GM19463 (cell line): ENCODE data around the gene ULK3.

Source experiments
- ATAC-seq: cut with Tn5 transposase; IDR thresholded peaks from one replicate; pipeline ENCODE4 v1.9.1; 2021; ENCODE audit warnings: mild to moderate bottlenecking, moderate library complexity; ENCODE audit not compliant: unreplicated experiment

The ULK3 gene

DNA sequence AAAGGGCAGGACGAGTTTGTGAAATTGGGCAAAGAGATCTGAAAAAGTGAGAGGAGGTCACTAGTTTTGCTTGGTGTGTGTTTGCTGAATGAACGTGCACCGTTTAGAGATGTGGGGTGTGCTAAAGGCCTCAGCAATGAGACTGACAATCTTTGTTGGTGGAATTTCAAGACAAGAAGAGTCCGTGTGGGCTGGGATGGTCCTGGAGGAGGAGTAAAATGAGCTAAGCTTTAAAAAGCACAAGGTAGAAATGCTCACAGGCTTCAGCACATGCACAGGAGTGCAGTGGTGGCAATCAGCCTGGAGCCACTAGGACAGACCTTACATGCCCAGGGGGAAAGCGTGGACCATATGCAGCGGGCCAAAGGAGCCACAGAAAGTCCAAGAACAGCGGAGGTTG, 18.0 kb downstream of the ULK3 start:
- no peak for ATAC-seq

DNA sequence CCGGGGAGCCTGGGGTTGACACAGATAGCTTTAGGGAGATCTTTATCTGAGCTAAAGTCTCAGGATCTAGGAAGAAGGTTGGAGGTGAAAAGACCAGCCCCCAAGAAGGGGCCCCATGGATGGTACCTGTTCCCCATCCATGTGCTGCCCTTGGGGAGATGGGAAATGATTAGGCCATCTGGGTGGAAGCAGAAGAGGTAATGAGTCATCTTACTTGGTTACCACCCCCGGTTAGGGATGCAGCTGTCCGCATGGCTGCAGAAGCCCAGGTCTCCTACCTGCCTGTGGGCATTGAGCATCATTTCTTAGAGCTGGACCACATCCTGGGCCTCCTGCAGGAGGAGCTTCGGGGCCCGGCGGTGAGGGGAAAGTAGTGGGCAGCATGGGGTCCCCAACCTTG, 19.6 kb downstream of the ULK3 start:
- ATAC-seq = no peak

DNA sequence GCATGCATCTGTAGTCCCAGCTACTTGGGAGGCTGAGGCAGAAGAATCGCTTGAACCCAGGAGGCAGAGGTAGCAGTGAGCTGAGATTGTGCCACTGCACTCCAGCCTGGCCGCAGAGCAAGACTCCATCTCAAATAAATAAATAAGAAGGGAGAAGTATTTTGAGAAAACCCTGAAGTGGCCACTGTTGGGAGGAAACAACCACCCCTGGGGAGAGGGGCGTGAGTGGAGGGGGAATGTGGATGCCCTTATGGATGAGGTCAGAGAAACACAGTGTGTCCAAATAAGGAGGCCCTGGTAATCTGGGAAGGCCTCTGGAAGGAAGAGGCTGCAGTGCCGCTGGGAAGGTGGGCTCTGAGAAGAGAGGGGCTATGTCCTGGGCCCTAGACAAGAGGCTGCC, 20.7 kb downstream of the ULK3 start:
- ATAC-seq = no peak

DNA sequence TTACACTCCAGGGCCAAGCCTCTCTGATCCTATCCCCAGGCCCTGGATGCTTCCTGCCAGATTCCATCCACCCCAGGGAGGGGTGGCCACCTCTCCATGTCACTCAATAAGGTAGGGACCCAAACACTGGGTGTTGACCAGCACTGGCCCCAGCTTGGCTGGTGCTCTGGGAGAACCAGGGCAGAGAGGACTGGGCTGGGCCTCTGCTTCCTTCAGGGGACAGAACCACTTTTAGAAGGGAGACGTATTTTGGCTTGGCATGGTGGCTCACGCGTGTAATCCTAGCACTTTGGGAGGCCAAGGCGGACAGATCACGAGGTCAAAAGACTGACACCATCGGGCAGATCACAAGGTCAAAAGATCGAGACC, 21.2 kb downstream of the ULK3 start:
- no peak for ATAC-seq

DNA sequence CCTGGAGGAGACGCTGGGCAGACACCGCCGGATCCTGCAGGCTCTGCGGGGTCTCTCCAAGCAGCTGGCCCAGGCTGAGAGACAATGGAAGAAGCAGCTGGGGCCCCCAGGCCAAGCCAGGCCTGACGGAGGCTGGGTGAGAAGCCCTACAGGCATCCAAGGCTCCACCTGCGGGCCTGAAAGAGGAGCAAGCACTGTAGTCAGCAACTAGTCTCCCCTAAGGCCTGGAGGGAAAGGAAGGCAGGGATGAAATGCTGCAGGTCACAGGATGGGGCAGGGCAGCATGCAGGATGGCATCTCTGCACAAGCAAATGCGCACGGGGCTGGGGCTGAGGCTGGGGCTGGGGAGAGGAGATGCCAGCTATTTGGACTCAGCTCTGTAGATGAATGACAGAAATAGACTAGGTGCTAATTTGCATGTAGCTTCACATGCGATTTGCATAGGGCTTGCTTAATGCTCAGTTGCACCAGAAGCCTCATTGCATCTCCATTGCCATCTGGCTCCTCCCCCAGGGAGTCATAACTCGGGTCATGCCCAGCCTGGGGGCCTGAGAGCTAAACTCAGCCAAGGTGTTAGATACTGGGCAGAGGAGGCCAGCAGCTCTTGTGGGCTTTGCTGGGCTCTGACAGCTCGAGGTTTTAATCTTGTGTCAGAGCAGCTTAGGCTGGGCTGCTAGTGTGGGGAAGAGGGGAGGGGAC, 21.7 kb downstream of the ULK3 start:
- peak; percentile 85 for ATAC-seq

DNA sequence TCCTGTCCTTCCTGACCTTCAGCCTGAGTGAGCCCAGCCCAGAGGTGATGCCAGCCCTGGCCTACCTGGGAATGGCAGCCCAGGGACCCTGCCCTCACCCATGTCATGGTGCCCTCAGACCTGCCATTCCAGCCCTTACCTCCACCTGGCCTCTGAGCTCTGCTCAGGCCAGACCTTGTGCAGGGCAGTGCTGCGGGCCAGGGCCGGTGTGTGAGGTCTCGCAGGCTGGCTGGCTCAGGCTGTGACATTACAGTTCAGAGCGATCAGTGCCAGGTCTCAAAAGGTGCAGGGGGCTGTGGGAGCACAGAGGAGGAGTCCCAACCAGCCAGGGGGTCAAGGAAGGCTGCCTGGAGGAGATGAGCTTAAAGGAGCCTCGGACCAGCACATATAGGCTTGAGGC, 22.9 kb downstream of the ULK3 start:
- no peak for ATAC-seq

DNA sequence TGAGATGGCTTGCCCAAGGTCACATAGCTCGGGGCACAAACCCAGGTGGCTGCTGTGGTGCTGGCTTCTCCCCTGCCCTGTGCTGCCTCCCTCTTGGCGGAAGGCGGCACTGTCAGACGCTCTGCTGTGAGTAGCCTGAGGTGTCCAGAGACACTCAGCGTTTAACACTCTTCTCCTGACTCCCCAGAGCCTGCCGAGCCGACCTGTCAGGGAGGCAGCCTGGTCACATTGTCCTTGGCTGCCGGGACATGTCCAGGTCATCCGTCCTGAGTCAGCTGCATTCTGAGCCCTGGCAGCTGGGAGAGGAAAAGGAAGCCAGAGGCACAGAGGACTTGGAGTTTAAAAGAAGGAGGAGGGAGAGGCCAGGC, 25.6 kb downstream of the ULK3 start:
- no peak for ATAC-seq

DNA sequence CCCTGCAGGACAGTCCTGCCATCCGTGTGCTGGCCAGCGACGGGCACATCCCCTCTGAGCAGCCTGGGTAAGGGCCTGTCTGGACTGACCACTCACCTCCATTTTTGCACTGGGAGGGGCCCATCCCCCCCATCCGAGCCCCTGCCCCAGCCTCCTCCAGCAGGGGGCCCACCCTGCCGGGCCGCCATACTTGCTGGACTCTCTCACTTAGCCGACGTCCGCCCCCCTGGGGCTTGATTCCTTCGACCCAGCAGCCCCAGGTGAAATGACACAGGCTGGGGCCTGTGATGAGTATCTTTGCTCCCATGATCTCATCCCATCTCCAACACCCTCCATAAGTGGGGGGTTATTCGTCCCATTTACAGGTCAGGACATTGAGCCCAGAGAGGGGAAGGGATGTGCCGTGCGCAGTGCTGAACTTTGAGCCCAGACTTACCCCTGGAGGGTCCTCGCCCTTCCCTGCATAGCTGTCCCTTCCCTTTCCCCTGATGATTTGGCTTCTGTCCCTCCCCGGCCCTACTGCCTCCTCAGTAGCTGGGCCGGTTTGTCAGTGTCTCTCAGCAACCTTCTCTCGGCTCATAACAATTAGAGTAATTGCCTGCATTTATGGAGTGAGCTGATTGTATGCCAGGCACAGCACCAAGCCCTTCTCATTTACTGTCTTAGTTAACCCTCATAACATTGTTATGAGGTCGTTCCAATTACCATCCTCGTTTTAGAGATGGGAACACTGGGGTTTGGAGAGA, 26.2 kb downstream of the ULK3 start:
- ATAC-seq = no peak

DNA sequence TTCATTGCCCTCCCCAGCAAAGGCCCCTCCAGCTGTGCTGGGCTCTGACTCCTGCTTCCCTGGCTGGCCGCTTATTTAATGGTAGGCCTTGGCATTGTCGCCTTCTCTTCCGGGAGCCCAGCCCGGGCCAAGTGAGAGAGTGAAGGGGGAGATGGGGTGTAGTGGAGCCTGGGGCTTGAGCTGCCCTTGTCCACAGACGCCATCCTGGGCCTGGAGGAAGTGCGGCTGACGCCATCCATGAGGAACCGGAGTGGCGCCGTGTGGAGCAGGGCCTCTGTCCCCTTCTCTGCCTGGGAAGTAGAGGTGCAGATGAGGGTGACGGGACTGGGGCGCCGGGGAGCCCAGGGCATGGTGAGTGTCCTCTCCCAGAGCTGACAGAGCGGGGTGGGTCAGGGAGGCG, 27.0 kb downstream of the ULK3 start:
- no peak for ATAC-seq

DNA sequence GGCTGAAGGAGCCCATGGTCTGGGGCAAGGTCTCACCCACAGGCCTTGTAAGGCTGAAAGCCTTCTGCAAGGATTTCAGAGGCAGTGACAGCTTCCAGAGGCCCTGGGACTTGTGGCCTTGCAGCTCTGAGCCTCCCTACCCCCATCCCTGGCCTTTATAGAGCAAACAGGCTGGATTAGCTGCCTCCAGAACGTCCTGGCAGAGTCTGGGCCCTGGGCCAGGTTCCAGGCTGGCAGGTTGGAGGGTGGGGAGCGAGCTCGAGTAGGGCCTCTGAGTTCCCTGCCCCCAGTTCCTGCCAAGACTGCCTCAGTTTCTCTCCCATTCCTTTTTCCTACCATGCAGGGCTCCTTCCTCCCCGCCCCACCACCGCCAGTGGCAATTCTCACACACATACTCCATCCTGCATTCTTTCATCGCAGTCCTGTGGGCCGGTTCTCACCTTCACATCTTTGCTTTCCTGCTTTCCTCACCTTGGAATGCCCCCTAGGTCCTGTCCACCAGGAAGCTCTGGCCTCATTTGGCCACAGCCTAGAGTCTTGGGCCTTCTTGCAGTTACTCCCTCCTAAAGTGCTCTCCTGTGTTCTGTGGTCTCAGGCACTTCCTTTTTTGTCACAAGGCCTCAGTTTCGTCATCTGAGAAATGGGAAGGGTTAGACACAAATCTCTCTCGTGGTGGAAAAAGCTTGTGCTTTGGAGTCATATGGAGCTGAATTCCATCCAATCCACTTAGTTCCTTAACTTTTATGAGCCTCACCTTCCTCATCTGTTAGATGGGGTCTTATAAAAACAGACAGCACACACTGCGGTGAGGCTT, 27.6 kb downstream of the ULK3 start:
- no peak for ATAC-seq

DNA sequence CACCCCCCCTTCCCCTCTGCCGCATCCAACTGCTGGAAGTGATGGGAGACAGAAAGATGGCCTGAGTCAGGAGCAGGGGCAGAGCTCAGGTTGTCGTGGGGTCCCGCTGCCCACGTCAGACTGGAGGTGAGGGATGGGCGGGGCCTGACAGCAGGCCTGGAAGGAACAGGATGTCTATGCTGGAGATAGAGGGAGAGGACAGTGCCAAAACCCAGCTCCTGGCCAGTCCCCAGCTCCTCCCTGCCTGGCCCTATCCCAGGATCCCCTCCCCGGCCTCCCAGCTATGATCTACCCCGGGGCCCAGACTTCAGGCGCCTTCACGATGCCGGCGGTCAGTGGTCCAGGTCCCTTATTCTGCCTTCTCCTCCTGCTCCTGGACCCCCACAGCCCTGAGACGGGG, 30.4 kb downstream of the ULK3 start, which contains the start of gene LMAN1L:
TSS of gene LMAN1L (plus strand) at position 303 of the 400 bp plus-strand sequence. CDS start at position 323, 20 bp downstream.
- ATAC-seq = no peak

DNA sequence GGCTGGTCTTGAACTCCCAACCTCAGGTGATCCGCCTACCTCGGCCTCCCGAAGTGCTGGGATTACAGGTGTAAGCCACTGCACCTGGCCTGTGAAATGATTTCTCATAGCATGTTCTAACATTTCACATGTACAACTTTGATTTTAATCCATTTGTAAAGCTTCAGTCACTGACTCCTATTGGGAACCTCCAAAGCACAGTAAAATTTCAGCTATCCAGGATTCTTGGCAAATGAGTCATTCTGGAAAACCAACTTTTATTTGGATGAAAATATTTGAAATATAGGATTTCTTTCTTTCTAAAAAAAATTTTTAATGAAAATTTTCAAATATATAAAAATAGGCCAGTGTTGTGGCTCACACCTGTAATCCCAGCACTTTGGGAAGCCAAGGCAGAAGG, 33.0 kb downstream of the ULK3 start:
- ATAC-seq = no peak

DNA sequence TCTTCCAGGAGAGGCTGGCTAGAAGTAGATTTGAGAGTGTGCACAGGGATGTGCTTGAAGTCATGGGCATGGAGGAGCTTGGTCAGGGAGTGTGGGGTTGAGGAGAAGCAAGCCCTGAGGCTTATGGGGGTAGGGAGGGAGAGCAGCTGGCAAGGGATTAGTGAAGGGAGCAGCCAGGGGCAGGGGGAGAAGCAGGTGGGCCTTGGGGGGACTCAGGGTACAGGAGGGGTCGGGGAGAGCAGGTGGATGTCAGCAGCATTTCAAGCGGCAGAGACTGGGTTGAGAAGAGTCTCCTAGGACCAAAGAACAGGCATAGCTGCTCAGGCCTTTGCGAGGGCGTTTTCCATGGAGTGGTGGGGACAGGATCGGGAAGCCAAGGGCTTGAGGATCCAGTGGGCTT, 33.7 kb downstream of the ULK3 start:
- no peak for ATAC-seq

DNA sequence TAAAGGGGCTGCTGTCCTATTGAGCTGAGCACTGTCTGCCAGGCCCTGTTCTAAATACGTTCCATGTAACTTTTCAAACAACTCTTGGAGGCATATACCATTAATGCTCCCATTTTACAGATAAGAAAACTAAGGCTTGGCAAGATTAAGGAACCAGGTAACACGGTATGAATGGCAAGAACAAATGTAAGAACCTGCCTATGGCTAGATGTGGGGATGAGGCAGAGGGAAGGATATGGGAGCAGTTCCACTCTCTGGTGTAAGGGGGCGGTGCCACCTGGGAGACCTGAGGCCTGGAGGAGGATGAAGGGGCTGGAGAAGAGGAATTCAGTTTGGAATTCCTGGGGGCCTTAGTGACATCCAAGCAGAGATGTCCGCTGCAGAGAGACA, 34.1 kb downstream of the ULK3 start:
- ATAC-seq = no peak

DNA sequence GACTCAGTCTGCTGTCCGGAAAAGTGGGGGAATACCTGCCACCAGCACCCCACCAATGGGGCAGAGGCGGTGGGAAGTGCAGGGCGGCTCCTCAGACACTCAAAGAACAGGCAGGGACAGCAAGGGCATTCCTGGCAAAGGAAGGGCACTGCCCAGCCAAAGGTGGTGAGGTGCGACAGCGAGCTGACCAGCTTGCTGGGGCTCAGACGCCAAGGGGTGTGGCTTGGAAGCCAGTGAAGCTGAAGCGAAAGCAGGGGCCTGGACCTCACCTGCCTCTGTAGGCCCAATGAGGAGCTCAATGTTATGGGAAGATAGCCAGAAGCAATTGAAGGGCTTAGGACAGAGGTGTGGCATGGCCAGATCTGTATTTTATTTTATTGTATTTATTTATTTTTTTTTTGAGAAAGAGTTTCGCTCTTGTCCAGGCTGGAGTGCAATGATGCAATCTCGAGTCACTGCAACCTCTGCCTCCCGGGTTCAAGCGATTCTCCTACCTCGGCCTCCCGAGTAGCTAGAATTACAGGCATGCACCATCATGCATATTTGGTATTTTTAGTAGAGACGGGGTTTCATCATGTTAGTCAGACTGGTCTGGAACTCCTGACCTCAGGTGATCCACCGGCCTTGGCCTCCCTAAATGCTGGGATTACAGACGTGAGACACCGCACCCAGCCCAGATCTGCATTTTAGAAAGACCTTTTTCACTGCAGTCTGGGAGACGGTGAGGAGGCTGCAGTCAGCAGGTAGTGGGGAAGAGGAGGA, 34.7 kb downstream of the ULK3 start:
- no peak for ATAC-seq

DNA sequence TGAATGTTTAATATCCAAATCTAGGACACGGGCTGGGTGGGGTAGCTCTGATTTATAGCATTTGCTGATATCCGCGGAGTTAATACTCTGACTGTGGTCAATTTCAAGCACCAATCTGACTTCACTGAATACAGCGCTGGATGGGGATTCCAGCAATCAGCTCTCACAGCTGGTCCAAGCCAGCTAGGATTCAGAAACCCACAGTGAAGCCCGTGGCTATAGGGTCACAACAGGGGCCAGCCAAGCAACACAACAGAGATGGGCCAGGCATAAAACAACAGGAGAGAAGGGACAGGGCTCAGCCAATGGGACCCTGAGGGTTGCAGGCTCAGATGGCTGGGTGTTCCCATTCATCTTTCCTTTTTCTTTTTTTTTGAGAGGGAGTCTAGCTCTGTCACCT, 35.7 kb downstream of the ULK3 start:
- no peak for ATAC-seq

DNA sequence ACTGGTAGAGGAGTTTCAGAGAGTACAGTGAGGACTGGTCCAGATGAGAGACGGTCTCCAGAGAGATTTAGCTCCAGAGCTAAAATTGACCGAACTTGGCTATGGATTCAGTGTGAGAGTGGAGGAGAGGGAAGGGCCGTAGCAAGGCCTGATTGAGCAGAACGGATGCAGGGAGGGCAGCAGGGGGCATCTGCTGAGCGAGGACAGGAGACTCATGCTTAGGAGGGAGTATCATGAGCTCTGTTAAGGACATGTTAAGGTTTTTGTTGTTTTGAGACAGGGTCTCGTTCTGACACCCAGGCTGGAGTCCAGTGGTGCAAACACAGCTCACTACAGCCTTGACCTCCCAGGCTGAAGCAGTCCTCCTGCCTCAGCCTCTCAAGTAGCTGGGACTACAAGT, 38.0 kb downstream of the ULK3 start:
- ATAC-seq = no peak

DNA sequence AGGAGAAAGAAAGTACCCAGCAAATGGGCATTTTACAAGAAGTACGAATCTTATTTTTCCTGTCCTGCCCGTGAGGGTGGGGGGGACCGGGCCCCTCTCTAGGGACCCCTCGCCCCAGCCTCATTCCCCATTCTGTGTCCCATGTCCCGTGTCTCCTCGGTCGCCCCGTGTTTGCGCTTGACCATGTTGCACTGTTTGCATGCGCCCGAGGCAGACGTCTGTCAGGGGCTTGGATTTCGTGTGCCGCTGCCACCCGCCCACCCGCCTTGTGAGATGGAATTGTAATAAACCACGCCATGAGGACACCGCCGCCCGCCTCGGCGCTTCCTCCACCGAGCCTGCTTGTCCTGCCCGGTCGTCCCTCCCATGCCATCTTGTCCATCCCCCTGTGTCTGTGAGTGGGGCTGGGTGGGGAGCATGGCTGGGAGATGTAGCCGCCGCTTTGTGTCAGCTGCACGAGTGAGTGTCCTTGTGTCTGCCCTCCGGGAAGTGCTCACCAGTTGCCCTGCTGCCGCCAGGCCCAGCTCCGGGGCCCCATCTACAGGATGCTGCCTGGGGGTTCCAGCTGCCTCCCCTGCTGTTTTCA, 40.0 kb downstream of the ULK3 start:
- ATAC-seq = no peak

DNA sequence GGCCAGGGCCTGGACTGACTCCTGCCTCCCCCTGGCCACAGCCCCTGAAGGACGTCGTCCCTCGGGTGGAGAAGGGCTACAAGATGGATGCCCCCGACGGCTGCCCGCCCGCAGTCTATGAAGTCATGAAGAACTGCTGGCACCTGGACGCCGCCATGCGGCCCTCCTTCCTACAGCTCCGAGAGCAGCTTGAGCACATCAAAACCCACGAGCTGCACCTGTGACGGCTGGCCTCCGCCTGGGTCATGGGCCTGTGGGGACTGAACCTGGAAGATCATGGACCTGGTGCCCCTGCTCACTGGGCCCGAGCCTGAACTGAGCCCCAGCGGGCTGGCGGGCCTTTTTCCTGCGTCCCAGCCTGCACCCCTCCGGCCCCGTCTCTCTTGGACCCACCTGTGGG, 40.7 kb downstream of the ULK3 start:
- ATAC-seq = no peak

DNA sequence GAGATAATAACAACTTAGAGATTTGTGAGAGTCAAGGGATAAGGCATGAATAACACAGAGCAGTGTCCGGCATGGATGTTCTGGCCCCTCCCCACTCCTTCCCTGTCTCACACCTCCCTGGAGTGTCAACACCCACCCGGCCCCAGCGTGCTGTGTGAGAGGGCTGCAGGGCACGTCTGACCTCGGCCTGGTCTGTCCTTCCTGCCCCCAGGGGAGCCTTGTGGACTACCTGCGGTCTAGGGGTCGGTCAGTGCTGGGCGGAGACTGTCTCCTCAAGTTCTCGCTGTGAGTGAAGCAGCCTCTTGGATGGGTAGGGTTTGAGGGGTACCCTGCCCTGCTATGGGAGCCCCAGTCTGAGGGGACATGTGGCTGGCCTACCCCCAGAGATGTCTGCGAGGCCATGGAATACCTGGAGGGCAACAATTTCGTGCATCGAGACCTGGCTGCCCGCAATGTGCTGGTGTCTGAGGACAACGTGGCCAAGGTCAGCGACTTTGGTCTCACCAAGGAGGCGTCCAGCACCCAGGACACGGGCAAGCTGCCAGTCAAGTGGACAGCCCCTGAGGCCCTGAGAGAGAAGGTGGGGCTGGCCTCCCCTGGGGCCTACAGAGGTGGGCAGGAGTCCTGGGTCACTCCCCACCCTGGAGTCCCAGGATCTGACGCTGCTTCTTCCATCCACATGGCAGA, 41.5 kb downstream of the ULK3 start:
- ATAC-seq = no peak
